22Rv1 (cell line): ENCODE results near the gene FANCC.

ENCODE experiments used
- CTCF ChIP-seq: fragments of 450-650 bp; IDR thresholded peaks from 2 replicates; pipeline ENCODE4 v1.5.1; 2017; ENCODE audit warnings: mild to moderate bottlenecking
- ZFX ChIP-seq: fragments of 450-650 bp; IDR thresholded peaks from 2 replicates; pipeline ENCODE4 v1.6.1; 2017; ENCODE audit warnings: antibody characterized with exemption, borderline replicate concordance

GRCh38 chr9:95284162-95285080 is 33.1 kb downstream of the FANCC start:
- TF ChIP-seq CTCF = no peak
- no peak for TF ChIP-seq ZFX
